MCF 10A (cell line): ENCODE data around the gene SVOP. TPM values are rescaled to one million over a fixed set of nuclear protein-coding genes. Genes with fewer than 3 reads are reported as not detected.

Experiments
- Bru-seq: library from RNA; stranded (reverse); fragments of 400-500 nt; gene quantifications from one replicate; lab custom pipeline; 2021; lab: Mats Ljungman, UMichigan
- BruChase-seq, 2 experiments: library from RNA; stranded (reverse); fragments of 400-500 nt; gene quantifications; one replicate each; lab custom pipeline; 2021; lab: Mats Ljungman, UMichigan
- BruUV-seq: library from RNA; stranded (reverse); fragments of 400-500 nt; replicated peaks from 2 replicates; lab custom pipeline; 2021; lab: Mats Ljungman, UMichigan
- CTCF ChIA-PET: fragments of 300-600 bp; sonication (Branson Sonifier 250); formaldehyde crosslinking; extraction: SDS; loops from one replicate; lab custom pipeline; 2021; ENCODE audit warnings: antibody characterized with exemption, inconsistent platforms; lab: Yijun Ruan, JAX
- POLR2A ChIA-PET: fragments of 300-600, 350-650 bp; sonication (Branson Sonifier 250); formaldehyde crosslinking; extraction: SDS; loops from one replicate; lab custom pipeline; 2020; ENCODE audit warnings: antibody characterized with exemption, inconsistent platforms; lab: Yijun Ruan, JAX
- DNase-seq: peaks from one replicate; pipeline ENCODE4 v3.0.0-alpha.2; 2018; ENCODE audit not compliant: unreplicated experiment
- H3K27ac Mint-ChIP-seq: one replicate; pipeline ENCODE4 v1.8.0; 2022; ENCODE audit warnings: mild to moderate bottlenecking, low read depth, mixed read lengths; ENCODE audit not compliant: unreplicated experiment
- H3K27me3 Mint-ChIP-seq: one replicate; pipeline ENCODE4 v1.8.0; 2022; ENCODE audit warnings: mixed read lengths; ENCODE audit not compliant: insufficient read depth, unreplicated experiment
- H3K36me3 Mint-ChIP-seq: one replicate; pipeline ENCODE4 v1.8.0; 2022; ENCODE audit warnings: mild to moderate bottlenecking, moderate library complexity, mixed read lengths; ENCODE audit not compliant: insufficient read depth, unreplicated experiment
- H3K4me1 Mint-ChIP-seq: one replicate; pipeline ENCODE4 v1.8.0; 2022; ENCODE audit warnings: mixed read lengths; ENCODE audit not compliant: insufficient read depth, unreplicated experiment
- H3K4me3 Mint-ChIP-seq: one replicate; pipeline ENCODE4 v1.8.0; 2022; ENCODE audit warnings: mild to moderate bottlenecking, moderate library complexity, mixed read lengths; ENCODE audit not compliant: unreplicated experiment
- H3K9me3 Mint-ChIP-seq: one replicate; pipeline ENCODE4 v1.8.0; 2022; ENCODE audit warnings: mixed read lengths; ENCODE audit not compliant: unreplicated experiment
- CTCF ChIP-seq: fragments of 200-600 bp; IDR thresholded peaks from one replicate; pipeline ENCODE4 v1.8.0; 2022; ENCODE audit warnings: antibody characterized with exemption, mild to moderate bottlenecking; ENCODE audit not compliant: unreplicated experiment
- intact Hi-C: fragments of 100-400 bp; cut with micrococcal nuclease; formaldehyde crosslinking; loops from 2 replicates; pipeline ENCODE4 v1.14.1; 2022
- long read RNA-seq: library from polyadenylated mRNA; stranded (forward); transcript quantifications from one replicate; pipeline ENCODE4 v2.0.0, GENCODE V29; 2022
- total RNA-seq: library from RNA; stranded (reverse); gene quantifications from 2 replicates; pipeline ENCODE4 v1.2.3, GENCODE V29; 2022

SVOP gene
- total RNA-seq, result not detected in 2 replicates
- percentile 2 among the genes with signal in this experiment for Bru-seq, nascent RNA
- not detected for BruChase-seq, experiment 1, labeled RNA remaining after a 6-hour chase
- BruChase-seq, experiment 2, labeled RNA remaining after a 2-hour chase, result percentile 1 among the genes with signal in this experiment
- long read RNA-seq, result 0 reads

GRCh38 chr12:109020796-109021380 lies at the start of gene SVOP:
Gene SVOP (minus strand): TSS chr12:109021068. CDS start chr12:109020868, 200 bp downstream.
- Mint-ChIP-seq H3K9me3 (no peaks in the 10 kb centered on the region), H3K4me3 (no peak within 1 kb of the TSS), H3K27ac (no peak within 1 kb of the TSS), H3K36me3 (no peaks in the 10 kb centered on the region), H3K4me1 (no peaks in the 10 kb centered on the region), H3K27me3 (peaks cover under 1% of the 10 kb centered on the region)
- DNase-seq, result peak; percentile 70
- ChIA-PET CTCF (interaction anchor here (0.7 kb wide), 1 partner anchor 30 kb away, joined by 3 read pairs; no protein-coding TSS in a partner anchor), POLR2A (no interaction called here)
- intact Hi-C loops, result no loop called here
- no peak for TF ChIP-seq CTCF
- BruUV-seq, result no TSS peak

GRCh38 chr12:109069307-109070271 lies 48.7 kb upstream of the SVOP start:
- Mint-ChIP-seq H3K27me3 (no peaks in the 10 kb centered on the region), H3K9me3 (no peaks in the 10 kb centered on the region), H3K4me1 (no peaks in the 10 kb centered on the region), H3K27ac (no peak overlapping the region), H3K4me3 (no peak overlapping the region), H3K36me3 (peaks cover 42% of the 10 kb centered on the region)
- intact Hi-C loops, result no loop called here
- POLR2A ChIA-PET, result interaction anchor here (1.2 kb wide), 1 partner anchor 112 kb away, joined by 3 read pairs; no protein-coding TSS in a partner anchor
- DNase-seq, result no peak
- CTCF ChIA-PET, result interaction anchor here (0.5 to 1.2 kb wide), 4 partner anchors 23 to 901 kb away, joined by 3 to 5 read pairs (median 3); partner anchors contain the start of gene ALKBH2
- no TSS peak for BruUV-seq
- TF ChIP-seq CTCF, result no peak

GRCh38 chr12:109065853-109066193 lies 45.0 kb upstream of the SVOP start:
- no peak for TF ChIP-seq CTCF
- H3K4me3 Mint-ChIP-seq, result no peak overlapping the region
- no peaks in the 10 kb centered on the region for H3K27me3 Mint-ChIP-seq
- no peaks in the 10 kb centered on the region for H3K4me1 Mint-ChIP-seq
- no TSS peak for BruUV-seq
- H3K27ac Mint-ChIP-seq, result no peak overlapping the region
- peaks cover 30% of the 10 kb centered on the region for H3K36me3 Mint-ChIP-seq
- POLR2A ChIA-PET, result interaction anchor here (0.6 to 1.4 kb wide), 2 partner anchors 27 to 376 kb away, joined by 3 to 4 read pairs; no protein-coding TSS in a partner anchor
- CTCF ChIA-PET, result interaction anchor here (1.5 kb wide), 1 partner anchor 27 kb away, joined by 3 read pairs; no protein-coding TSS in a partner anchor
- no peak for DNase-seq
- intact Hi-C loops, result no loop called here
- H3K9me3 Mint-ChIP-seq, result no peaks in the 10 kb centered on the region
